Keratinocyte (primary cell): ENCODE measurements around the gene NHSL2. TPM values are rescaled to one million over a fixed set of nuclear protein-coding genes. Genes with fewer than 3 reads are reported as not detected.

Experiments used
- DNase-seq: peaks from one replicate; pipeline ENCODE4 v3.0.0-alpha.2; 2011; ENCODE audit warnings: low read depth, missing footprints, low spot score
- FAIRE-seq: peaks from 2 replicates; lab custom pipeline; 2011; peaks lifted over from hg19 to GRCh38; lab: Jason Lieb, UNC
- H2AFZ ChIP-seq: 2 replicates; pipeline ENCODE4 v1.6.0; 2012; ENCODE audit warnings: low read length, control low read depth, inconsistent platforms; ENCODE audit not compliant: control insufficient read depth
- H3K27ac ChIP-seq: 2 replicates; pipeline ENCODE4 v1.5.1; 2011; ENCODE audit warnings: low read length; ENCODE audit not compliant: control insufficient read depth, insufficient read depth
- H3K27me3 ChIP-seq: 3 replicates; pipeline ENCODE4 v1.6.0; 2011; ENCODE audit warnings: low read length; ENCODE audit not compliant: control insufficient read depth, insufficient read depth; ENCODE audit errors: extremely low read depth
- H3K36me3 ChIP-seq, 2 experiments: 2 replicates in 1 of 2; 3 replicates in 1 of 2; pipeline ENCODE4 v1.5.1; 2011; ENCODE audit warnings: low read length in 2 of 2, mild to moderate bottlenecking in 1 of 2; ENCODE audit not compliant: control insufficient read depth in 2 of 2, insufficient read depth in 2 of 2; ENCODE audit errors: extremely low read depth in 1 of 2
- H3K4me1 ChIP-seq: 3 replicates; pipeline ENCODE4 v1.5.1; 2011; ENCODE audit warnings: low read length; ENCODE audit not compliant: control insufficient read depth, insufficient read depth; ENCODE audit errors: extremely low read depth
- H3K4me2 ChIP-seq: 3 replicates; pipeline ENCODE4 v1.6.0; 2011; ENCODE audit warnings: low read depth, low read length; ENCODE audit not compliant: control insufficient read depth, insufficient read depth; ENCODE audit errors: extremely low read depth
- H3K4me3 ChIP-seq, 3 experiments: fragments of 200-600 bp in 1 of 3; sonication (generic) in 1 of 3; 2 replicates in 2 of 3; 3 replicates in 1 of 3; pipeline ENCODE4 v1.5.1; 2011 to 2016; ENCODE audit warnings: low read length in 3 of 3, mild to moderate bottlenecking in 3 of 3, control low read depth in 2 of 3, inconsistent platforms in 1 of 3, low read depth in 1 of 3, mixed read lengths in 1 of 3, mixed run types in 1 of 3, moderate library complexity in 1 of 3; ENCODE audit not compliant: control insufficient read depth in 2 of 3, insufficient read depth in 2 of 3; ENCODE audit errors: extremely low read depth in 1 of 3
- H3K79me2 ChIP-seq: 2 replicates; pipeline ENCODE4 v1.6.0; 2012; ENCODE audit warnings: low read length; ENCODE audit not compliant: control insufficient read depth, insufficient read depth
- H3K9ac ChIP-seq: 3 replicates; pipeline ENCODE4 v1.6.0; 2011; ENCODE audit warnings: low read length; ENCODE audit not compliant: control insufficient read depth, insufficient read depth; ENCODE audit errors: extremely low read depth
- H3K9me1 ChIP-seq: 3 replicates; pipeline ENCODE4 v1.6.0; 2011; ENCODE audit warnings: low read length; ENCODE audit not compliant: control insufficient read depth, insufficient read depth; ENCODE audit errors: extremely low read depth
- H3K9me3 ChIP-seq: 2 replicates; pipeline ENCODE4 v1.5.1; 2012; ENCODE audit warnings: low read depth, low read length; ENCODE audit not compliant: control insufficient read depth
- H4K20me1 ChIP-seq: 3 replicates; pipeline ENCODE4 v1.6.0; 2011; ENCODE audit warnings: low read length; ENCODE audit not compliant: control insufficient read depth, insufficient read depth; ENCODE audit errors: extremely low read depth
- EZH2 ChIP-seq: IDR thresholded peaks from one replicate; pipeline ENCODE4 v1.6.1; 2012; ENCODE audit warnings: inconsistent platforms, mild to moderate bottlenecking, low read length, moderate library complexity
- dilution Hi-C: fragments of 300-500 bp; cut with MboI; formaldehyde crosslinking; loops from one replicate; pipeline ENCODE4 v1.7.0; 2020; ENCODE audit warnings: low sequenced_read_pairs; ENCODE audit not compliant: extremely low pct_ligation_motif_present
- polyA plus RNA-seq, 5 experiments: library from polyadenylated mRNA; depleted of rRNA in 3 of 5; stranded (reverse) in 3 of 5; stranded (forward) in 1 of 5; unstranded in 1 of 5; fragments of >200 nt; gene quantifications; 1 replicate in 1 of 5; 2 replicates in 3 of 5; 3 replicates in 1 of 5; pipeline versions ENCODE4 v1.2.1 to v1.2.3, GENCODE V29; 2011 to 2012; ENCODE audit warnings: missing spikeins in 2 of 5, low read depth in 1 of 5, low replicate concordance in 1 of 5
- TF ChIP-seq, protein P1 (sequence below), 3 experiments: IDR thresholded peaks in 1 of 3; conservative IDR thresholded peaks in 1 of 3; optimal IDR thresholded peaks in 1 of 3; 2 replicates in 2 of 3; 3 replicates in 1 of 3; pipeline versions ENCODE3 to v1.5.1; 2011; ENCODE audit warnings: low read length in 3 of 3, mild to moderate bottlenecking in 3 of 3, moderate library complexity in 2 of 3, control low read depth in 1 of 3, inconsistent platforms in 1 of 3; ENCODE audit not compliant: insufficient read depth in 2 of 3; ENCODE audit errors: extremely low read depth in 1 of 3

Gene NHSL2
- polyA plus RNA-seq, 1 donor (not counting 4 experiments of a cell fraction or from before 2014, with no cell fraction given) = 0.04 TPM

DNA sequence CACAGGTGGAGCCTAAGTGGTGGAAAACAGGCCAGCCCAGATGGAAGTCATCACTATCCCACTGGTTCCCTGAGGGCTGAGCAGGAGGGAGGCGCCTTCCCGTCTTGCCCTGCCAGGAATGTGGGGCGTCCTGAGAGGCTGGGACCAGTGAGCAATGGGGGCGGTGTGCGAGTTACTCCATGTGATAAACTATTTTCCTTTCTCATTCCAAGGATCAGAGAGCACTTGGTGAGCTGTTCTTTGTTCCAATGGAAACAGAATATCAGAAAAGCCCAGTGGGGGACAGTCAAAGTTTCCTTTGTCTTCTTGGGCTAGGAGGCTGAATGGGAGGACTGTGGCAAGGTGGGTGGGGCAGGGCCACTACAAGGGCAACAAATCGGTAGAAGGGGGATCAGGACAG lies 86.2 kb downstream of the NHSL2 start:
- Histone ChIP-seq H3K27ac (no peak overlapping the region), H3K79me2 (no peaks in the 10 kb centered on the region), H3K9me3 (no peaks in the 10 kb centered on the region), H3K4me1 (peaks cover 13% of the 10 kb centered on the region), H3K36me3 (no peaks in the 10 kb centered on the region), H2AFZ (no peak overlapping the region), H3K9ac (no peak overlapping the region), H3K4me3 (no peak overlapping the region), H3K27me3 (no peaks in the 10 kb centered on the region), H3K9me1 (no peaks in the 10 kb centered on the region), H3K4me2 (no peak overlapping the region), H4K20me1 (no peaks in the 10 kb centered on the region)
- DNase-seq (no peak), FAIRE-seq (no peak)
- no peak for TF ChIP-seq EZH2
- TF ChIP-seq, protein P1, sequence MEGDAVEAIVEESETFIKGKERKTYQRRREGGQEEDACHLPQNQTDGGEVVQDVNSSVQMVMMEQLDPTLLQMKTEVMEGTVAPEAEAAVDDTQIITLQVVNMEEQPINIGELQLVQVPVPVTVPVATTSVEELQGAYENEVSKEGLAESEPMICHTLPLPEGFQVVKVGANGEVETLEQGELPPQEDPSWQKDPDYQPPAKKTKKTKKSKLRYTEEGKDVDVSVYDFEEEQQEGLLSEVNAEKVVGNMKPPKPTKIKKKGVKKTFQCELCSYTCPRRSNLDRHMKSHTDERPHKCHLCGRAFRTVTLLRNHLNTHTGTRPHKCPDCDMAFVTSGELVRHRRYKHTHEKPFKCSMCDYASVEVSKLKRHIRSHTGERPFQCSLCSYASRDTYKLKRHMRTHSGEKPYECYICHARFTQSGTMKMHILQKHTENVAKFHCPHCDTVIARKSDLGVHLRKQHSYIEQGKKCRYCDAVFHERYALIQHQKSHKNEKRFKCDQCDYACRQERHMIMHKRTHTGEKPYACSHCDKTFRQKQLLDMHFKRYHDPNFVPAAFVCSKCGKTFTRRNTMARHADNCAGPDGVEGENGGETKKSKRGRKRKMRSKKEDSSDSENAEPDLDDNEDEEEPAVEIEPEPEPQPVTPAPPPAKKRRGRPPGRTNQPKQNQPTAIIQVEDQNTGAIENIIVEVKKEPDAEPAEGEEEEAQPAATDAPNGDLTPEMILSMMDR (optimal IDR thresholded peaks at IDR 0.05 in 1 of 3, IDR thresholded peaks at IDR 0.05 in 1 of 3, conservative IDR thresholded peaks at IDR 0.05 in 1 of 3; ENCODE audit: extremely low read depth in 1 of 3, insufficient read depth in 2 of 3, low read length in 3 of 3) = no peak
- dilution Hi-C loops = no loop called here

GRCh38 chrX:71997320-71997719 lies 86.7 kb downstream of the NHSL2 start:
- H3K27me3 ChIP-seq = no peaks in the 10 kb centered on the region
- H3K79me2 ChIP-seq = no peaks in the 10 kb centered on the region
- H3K4me3 ChIP-seq = no peak overlapping the region
- H3K9me3 ChIP-seq = no peaks in the 10 kb centered on the region
- dilution Hi-C loops = no loop called here
- no peak overlapping the region for H3K27ac ChIP-seq
- H3K9ac ChIP-seq = no peak overlapping the region
- DNase-seq (no peak), FAIRE-seq (no peak)
- no peaks in the 10 kb centered on the region for H3K36me3 ChIP-seq
- no peaks in the 10 kb centered on the region for H3K9me1 ChIP-seq
- H3K4me1 ChIP-seq = peaks cover 13% of the 10 kb centered on the region
- no peak overlapping the region for H2AFZ ChIP-seq
- TF ChIP-seq, protein P1 (optimal IDR thresholded peaks at IDR 0.05 in 1 of 3, IDR thresholded peaks at IDR 0.05 in 1 of 3, conservative IDR thresholded peaks at IDR 0.05 in 1 of 3; ENCODE audit: extremely low read depth in 1 of 3, insufficient read depth in 2 of 3, low read length in 3 of 3) = no peak
- TF ChIP-seq EZH2 = no peak
- H3K4me2 ChIP-seq = no peak overlapping the region
- H4K20me1 ChIP-seq = no peaks in the 10 kb centered on the region
